SW 1271 (cell line): ENCODE data around the gene ADIRF.
"Not testable (repeated sequence)": the region's sequence is repeated elsewhere in the genome, so short reads cannot be mapped to it uniquely, and the experiment has no call there.

Source experiments
- DNase-seq, 2 experiments: peaks; one replicate each; lab custom pipeline; 2025; lab: John Stamatoyannopoulos, UW

ADIRF gene

GRCh38 chr10:86979296-86979818, 11.1 kb downstream of the ADIRF start:
- no peak for DNase-seq

GRCh38 chr10:86979977-86980448, 11.7 kb downstream of the ADIRF start:
- DNase-seq = no peak

GRCh38 chr10:86981020-86981419, 12.7 kb downstream of the ADIRF start:
- not testable (repeated sequence) for DNase-seq

- DNase-seq = no peak
Measured at GRCh38 chr10:86981716-86982115, 13.4 kb downstream of the ADIRF start.

- DNase-seq = not testable (repeated sequence)
Measured at GRCh38 chr10:86984498-86984897, 16.2 kb downstream of the ADIRF start.

- DNase-seq = no peak
Measured at GRCh38 chr10:86988520-86988919, 20.2 kb downstream of the ADIRF start.

- not testable (repeated sequence) for DNase-seq
Measured at GRCh38 chr10:86991362-86991761, 23.1 kb downstream of the ADIRF start.

- no peak for DNase-seq
Measured at GRCh38 chr10:86992456-86992855, 24.2 kb downstream of the ADIRF start.

GRCh38 chr10:86992929-86993328, 24.6 kb downstream of the ADIRF start:
- no peak for DNase-seq

- not testable (repeated sequence) for DNase-seq
Measured at GRCh38 chr10:86999802-87000403, 31.6 kb downstream of the ADIRF start.

GRCh38 chr10:87000491-87000890, 32.2 kb downstream of the ADIRF start:
- DNase-seq = no peak

GRCh38 chr10:87007124-87007523, 38.8 kb downstream of the ADIRF start:
- DNase-seq = not testable (repeated sequence)

GRCh38 chr10:87007674-87008073, 39.4 kb downstream of the ADIRF start:
- DNase-seq = not testable (repeated sequence)

GRCh38 chr10:87008303-87008702, 40.0 kb downstream of the ADIRF start:
- not testable (repeated sequence) for DNase-seq

- DNase-seq = not testable (repeated sequence)
Measured at GRCh38 chr10:87009134-87009696, 40.9 kb downstream of the ADIRF start.

GRCh38 chr10:87013528-87013927, 45.2 kb downstream of the ADIRF start:
- DNase-seq = not testable (repeated sequence)

- not testable (repeated sequence) for DNase-seq
Measured at GRCh38 chr10:87014986-87015716, 46.9 kb downstream of the ADIRF start.

- not testable (repeated sequence) for DNase-seq
Measured at GRCh38 chr10:87018127-87018526, 49.8 kb downstream of the ADIRF start.

GRCh38 chr10:87019066-87019465, 50.8 kb downstream of the ADIRF start:
- not testable (repeated sequence) for DNase-seq

GRCh38 chr10:87019504-87019903, 51.2 kb downstream of the ADIRF start:
- not testable (repeated sequence) for DNase-seq

GRCh38 chr10:87020056-87020455, 51.8 kb downstream of the ADIRF start, which contains the start of gene FAM25A:
TSS of gene FAM25A (plus strand) at chr10:87020294. CDS start at chr10:87020325, 31 bp downstream.
- not testable (repeated sequence) for DNase-seq
